ENCODE data around the gene KLF1.
"Not testable (repeated sequence)": the region's sequence is repeated elsewhere in the genome, so short reads cannot be mapped to it uniquely, and the experiment has no call there.

The KLF1 gene

GRCh38 chr19:12922959-12923358 lies 36.0 kb upstream of the KLF1 start:
- H3K27me3 ChIP-seq, result no peaks in the 10 kb centered on the region
- peaks cover 59 to 80% (median 61%) of the 10 kb centered on the region in 11 experiments for H3K36me3 ChIP-seq
- H3K9me3 ChIP-seq (replicated peaks in 1 of 11), result no peaks in the 10 kb centered on the region
- H4K20me1 ChIP-seq, result peaks cover 0 to 48% (median under 1%) of the 10 kb centered on the region in 11 experiments; a peak in 8 of 22 replicates
- no peak for TF ChIP-seq Cebpa-rat (IDR thresholded peaks at IDR 0.05)
- H3K4me3 ChIP-seq, result no peak overlapping the region
- no peak overlapping the region for H3K27ac ChIP-seq
- no peak overlapping the region for H3K4me2 ChIP-seq
- H3K9ac ChIP-seq, result no peak overlapping the region
- H3K4me1 ChIP-seq, result peaks cover 3 to 16% (median 7%) of the 10 kb centered on the region in 10 experiments; a peak in 11 of 20 replicates

DNA sequence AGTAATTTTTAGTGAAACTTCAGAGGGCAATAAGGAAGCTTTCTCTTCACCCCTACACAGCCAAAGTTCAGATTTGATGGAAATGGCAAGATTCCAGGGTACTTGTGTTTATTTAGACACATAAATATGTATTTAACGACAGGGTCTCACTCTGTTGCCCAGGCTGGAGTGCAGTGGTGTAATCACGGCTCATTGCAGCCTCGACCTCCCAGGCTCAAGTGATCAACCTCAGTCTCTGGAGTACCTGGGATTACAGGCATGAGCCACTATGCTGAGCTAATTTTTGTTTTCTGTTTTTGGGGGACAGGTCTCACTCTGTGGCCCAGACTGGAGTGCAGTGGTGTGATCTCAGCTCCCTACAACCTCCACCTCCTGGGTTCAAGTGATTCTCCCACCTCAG lies 34.0 kb upstream of the KLF1 start:
- 0 out of 22 replicates have a peak overlapping the region, but pooled peaks of 1 of the 11 experiments have one; percentile 13 for H3K27ac ChIP-seq
- H3K4me3 ChIP-seq, result no peak overlapping the region
- H3K36me3 ChIP-seq, result peaks cover 40 to 61% (median 42%) of the 10 kb centered on the region in 11 experiments
- H4K20me1 ChIP-seq, result peaks cover 0 to 41% (median 0%) of the 10 kb centered on the region in 11 experiments; a peak in 8 of 22 replicates
- H3K9ac ChIP-seq, result no peak overlapping the region
- no peak overlapping the region for H3K4me2 ChIP-seq
- no peak for TF ChIP-seq Cebpa-rat (IDR thresholded peaks at IDR 0.05)
- no peaks in the 10 kb centered on the region for H3K9me3 ChIP-seq (replicated peaks in 1 of 11)
- no peaks in the 10 kb centered on the region for H3K27me3 ChIP-seq
- peaks cover 3 to 17% (median 7%) of the 10 kb centered on the region in 10 experiments; a peak in 11 of 20 replicates for H3K4me1 ChIP-seq

- no peak for TF ChIP-seq Cebpa-rat (IDR thresholded peaks at IDR 0.05)
- no peaks in the 10 kb centered on the region for H3K9me3 ChIP-seq (replicated peaks in 1 of 11)
- H3K27me3 ChIP-seq, result no peaks in the 10 kb centered on the region
- peak overlapping the region in 7 of 11 experiments; percentile 51 to 89 (median 76); a peak in 9 of 22 replicates for H3K4me2 ChIP-seq
- H3K9ac ChIP-seq, result no peak overlapping the region
- peak overlapping the region in 4 of 11 experiments; percentile 75 to 87 (median 78); a peak in 4 of 22 replicates for H3K27ac ChIP-seq
- H3K4me3 ChIP-seq, result no peak overlapping the region
- H3K4me1 ChIP-seq, result peaks cover 17 to 35% (median 26%) of the 10 kb centered on the region in 10 experiments
- H4K20me1 ChIP-seq, result peaks cover 0 to 22% (median 0%) of the 10 kb centered on the region in 11 experiments; a peak in 7 of 22 replicates
- peaks cover 12 to 33% (median 14%) of the 10 kb centered on the region in 11 experiments for H3K36me3 ChIP-seq
Observed at GRCh38 chr19:12918253-12918652, 31.3 kb upstream of the KLF1 start.

- not testable (repeated sequence) for H3K9me3 ChIP-seq (replicated peaks in 1 of 11); H3K36me3 ChIP-seq; H4K20me1 ChIP-seq; H3K27me3 ChIP-seq; H3K4me2 ChIP-seq; H3K4me3 ChIP-seq
- peak overlapping the region in 1 of 11 experiments; percentile 6; a peak in 1 of 22 replicates for H3K9ac ChIP-seq
- peaks cover 20 to 42% (median 29%) of the 10 kb centered on the region in 10 experiments for H3K4me1 ChIP-seq
- peak overlapping the region in 6 of 11 experiments; percentile 11 to 87 (median 79); a peak in 4 of 22 replicates for H3K27ac ChIP-seq
Observed at GRCh38 chr19:12915860-12916259, 28.9 kb upstream of the KLF1 start.

- peak overlapping the region in 9 of 11 experiments; percentile 58 to 79 (median 68); a peak in 18 of 22 replicates for H3K9ac ChIP-seq
- H4K20me1 ChIP-seq, result no peaks in the 10 kb centered on the region
- H3K9me3 ChIP-seq (replicated peaks in 1 of 11), result no peaks in the 10 kb centered on the region
- H3K4me2 ChIP-seq, result peak overlapping the region; percentile 43 to 77 (median 66)
- H3K27me3 ChIP-seq, result no peaks in the 10 kb centered on the region
- peak overlapping the region; percentile 34 to 87 (median 80); a peak in 20 of 22 replicates for H3K27ac ChIP-seq
- no peak overlapping the region; a peak in 2 of 20 replicates for H3K4me3 ChIP-seq
- TF ChIP-seq Cebpa-rat (IDR thresholded peaks at IDR 0.05), result peak in 6 of 11 experiments; percentile 10 to 82 (median 61); a peak in 7 of 22 replicates
- no peaks in the 10 kb centered on the region for H3K36me3 ChIP-seq
- H3K4me1 ChIP-seq, result peaks cover 19 to 37% (median 29%) of the 10 kb centered on the region in 10 experiments
Observed at GRCh38 chr19:12913851-12914690, 27.1 kb upstream of the KLF1 start.

- Histone ChIP-seq H3K27ac (peak overlapping the region in 10 of 11 experiments; percentile 57 to 87 (median 80); a peak in 20 of 22 replicates), H3K9ac (peak overlapping the region in 8 of 11 experiments; percentile 61 to 79 (median 70); a peak in 13 of 22 replicates), H3K4me1 (peaks cover 17 to 27% (median 22%) of the 10 kb centered on the region in 10 experiments), H4K20me1 (no peaks in the 10 kb centered on the region), H3K9me3 (replicated peaks in 1 of 11) (no peaks in the 10 kb centered on the region), H3K36me3 (no peaks in the 10 kb centered on the region), H3K4me2 (peak overlapping the region in 10 of 11 experiments; percentile 43 to 77 (median 66); a peak in 19 of 22 replicates), H3K4me3 (no peak overlapping the region), H3K27me3 (no peaks in the 10 kb centered on the region)
- TF ChIP-seq Cebpa-rat (IDR thresholded peaks at IDR 0.05), result no peak
Observed at GRCh38 chr19:12913011-12913561, 26.1 kb upstream of the KLF1 start.

DNA sequence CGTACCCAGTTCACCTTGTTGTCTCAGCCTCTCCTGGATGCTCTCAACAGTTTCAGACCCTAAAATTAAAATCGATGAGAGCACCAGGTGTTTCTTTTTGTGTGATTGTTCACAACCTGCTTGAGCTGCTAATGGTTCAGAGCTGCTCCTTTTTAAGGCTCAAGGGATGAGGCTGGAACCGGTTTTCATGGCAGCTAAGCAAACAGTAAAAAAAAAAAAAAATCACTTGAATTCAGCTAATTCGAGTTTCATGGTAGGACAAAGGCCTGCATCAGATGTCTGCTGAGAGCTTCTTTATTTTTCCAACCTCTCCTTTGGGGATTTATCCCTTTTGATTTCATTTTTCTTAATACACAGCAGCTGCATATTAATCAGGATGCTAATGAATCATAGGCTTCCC lies 25.6 kb upstream of the KLF1 start:
- TF ChIP-seq Cebpa-rat (IDR thresholded peaks at IDR 0.05), result no peak
- Histone ChIP-seq H3K36me3 (no peaks in the 10 kb centered on the region), H3K4me2 (peak overlapping the region in 3 of 11 experiments; percentile 61 to 77 (median 69); a peak in 4 of 22 replicates), H3K9ac (peak overlapping the region in 3 of 11 experiments; percentile 66 to 74 (median 72); a peak in 2 of 22 replicates), H3K27ac (peak overlapping the region in 9 of 11 experiments; percentile 77 to 87 (median 81); a peak in 11 of 22 replicates), H4K20me1 (no peaks in the 10 kb centered on the region), H3K4me1 (peaks cover 17 to 25% (median 22%) of the 10 kb centered on the region in 10 experiments), H3K9me3 (replicated peaks in 1 of 11) (no peaks in the 10 kb centered on the region), H3K27me3 (no peaks in the 10 kb centered on the region), H3K4me3 (no peak overlapping the region)

DNA sequence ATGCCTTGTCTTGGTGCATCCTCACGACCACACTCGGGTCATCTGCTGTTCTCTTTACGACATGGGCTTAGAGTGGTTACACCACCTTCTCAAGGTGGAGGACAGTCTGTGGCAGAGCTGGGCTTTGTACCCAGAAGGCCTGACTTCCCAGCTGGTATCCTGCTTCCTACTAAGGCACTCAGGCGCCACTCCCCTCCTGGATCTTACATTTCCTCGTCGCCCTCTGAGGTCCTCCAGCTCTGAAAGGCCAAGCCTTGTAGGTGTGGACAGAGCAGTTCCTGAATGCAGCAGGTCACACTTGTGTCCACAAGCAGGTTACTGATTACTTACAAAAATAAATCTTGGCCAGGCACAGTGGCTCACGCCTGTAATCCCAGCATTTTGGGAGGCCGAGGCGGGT lies 20.2 kb upstream of the KLF1 start:
- no peaks in the 10 kb centered on the region for H4K20me1 ChIP-seq
- no peak overlapping the region for H3K9ac ChIP-seq
- no peak for TF ChIP-seq Cebpa-rat (IDR thresholded peaks at IDR 0.05)
- no peak overlapping the region for H3K27ac ChIP-seq
- H3K4me2 ChIP-seq, result no peak overlapping the region
- no peaks in the 10 kb centered on the region for H3K4me1 ChIP-seq
- no peak overlapping the region for H3K4me3 ChIP-seq
- peaks cover 0 to 29% (median 9%) of the 10 kb centered on the region in 11 experiments; a peak in 12 of 22 replicates for H3K36me3 ChIP-seq
- H3K9me3 ChIP-seq (replicated peaks in 1 of 11), result no peaks in the 10 kb centered on the region
- H3K27me3 ChIP-seq, result no peaks in the 10 kb centered on the region
